GM10847 (cell line): Measurements from ENCODE around the gene CNOT9.

Experiments
- POLR2A ChIP-seq: IDR thresholded peaks from 2 replicates; pipeline ENCODE4 v1.6.1; 2011; ENCODE audit not compliant: insufficient read length; ENCODE audit errors: extremely low read depth

CNOT9 gene

GRCh38 chr2:218569661-218570500, 1.2 kb downstream of the CNOT9 start:
- TF ChIP-seq POLR2A: no peak

GRCh38 chr2:218570850-218571249, 2.2 kb downstream of the CNOT9 start:
- TF ChIP-seq POLR2A: no peak

- TF ChIP-seq POLR2A: no peak
These were observed 8.2 kb downstream of the CNOT9 start for GRCh38 chr2:218576854-218577253.

GRCh38 chr2:218577482-218578220, 9.0 kb downstream of the CNOT9 start:
- no peak for TF ChIP-seq POLR2A

DNA sequence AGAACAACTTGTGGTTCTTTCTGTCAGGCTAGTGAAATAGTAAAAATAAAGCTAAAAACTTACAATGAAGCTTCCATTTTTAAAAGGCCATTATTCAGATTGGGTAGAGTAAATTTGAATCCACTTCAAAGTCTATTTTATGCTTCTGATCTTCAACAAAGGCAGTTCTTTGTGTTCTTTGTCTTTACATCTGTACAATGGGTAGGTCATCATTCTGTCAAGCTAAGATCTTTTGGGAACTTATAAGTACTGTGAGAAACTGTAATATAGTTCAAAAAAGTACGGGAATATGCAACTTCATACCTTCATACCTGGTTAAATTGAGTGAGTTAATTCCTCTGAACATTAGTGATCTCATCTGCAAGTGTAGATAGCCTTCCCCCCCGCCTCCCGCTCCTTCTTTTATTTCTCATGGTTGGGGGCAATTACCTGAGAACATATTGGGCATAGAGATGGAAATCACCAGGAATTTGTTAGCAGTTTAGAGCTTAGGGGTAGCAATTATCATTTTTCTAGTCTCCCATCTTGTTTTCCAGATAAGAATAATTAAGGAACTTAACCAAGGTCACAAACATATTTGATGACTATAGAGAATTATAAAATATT, 9.7 kb downstream of the CNOT9 start:
- TF ChIP-seq POLR2A: no peak

DNA sequence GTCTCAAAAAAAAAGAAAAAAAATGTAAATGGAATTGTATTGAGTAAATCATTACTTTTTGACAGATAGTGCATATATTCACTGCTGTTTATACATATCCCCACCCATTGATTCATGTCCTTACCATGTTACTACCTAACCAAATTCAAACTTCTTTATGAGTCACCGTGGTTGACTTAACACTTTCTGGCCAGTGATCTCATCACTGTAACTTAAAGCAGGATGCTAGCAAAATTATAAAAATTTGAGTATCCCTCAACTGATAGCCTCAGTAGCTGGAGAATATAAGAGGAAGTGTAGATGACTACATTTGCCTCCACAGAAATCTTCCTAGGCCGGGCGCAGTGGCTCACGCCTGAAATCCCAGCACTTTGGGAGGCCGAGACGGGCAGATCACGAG, 13.4 kb downstream of the CNOT9 start:
- no peak for TF ChIP-seq POLR2A

DNA sequence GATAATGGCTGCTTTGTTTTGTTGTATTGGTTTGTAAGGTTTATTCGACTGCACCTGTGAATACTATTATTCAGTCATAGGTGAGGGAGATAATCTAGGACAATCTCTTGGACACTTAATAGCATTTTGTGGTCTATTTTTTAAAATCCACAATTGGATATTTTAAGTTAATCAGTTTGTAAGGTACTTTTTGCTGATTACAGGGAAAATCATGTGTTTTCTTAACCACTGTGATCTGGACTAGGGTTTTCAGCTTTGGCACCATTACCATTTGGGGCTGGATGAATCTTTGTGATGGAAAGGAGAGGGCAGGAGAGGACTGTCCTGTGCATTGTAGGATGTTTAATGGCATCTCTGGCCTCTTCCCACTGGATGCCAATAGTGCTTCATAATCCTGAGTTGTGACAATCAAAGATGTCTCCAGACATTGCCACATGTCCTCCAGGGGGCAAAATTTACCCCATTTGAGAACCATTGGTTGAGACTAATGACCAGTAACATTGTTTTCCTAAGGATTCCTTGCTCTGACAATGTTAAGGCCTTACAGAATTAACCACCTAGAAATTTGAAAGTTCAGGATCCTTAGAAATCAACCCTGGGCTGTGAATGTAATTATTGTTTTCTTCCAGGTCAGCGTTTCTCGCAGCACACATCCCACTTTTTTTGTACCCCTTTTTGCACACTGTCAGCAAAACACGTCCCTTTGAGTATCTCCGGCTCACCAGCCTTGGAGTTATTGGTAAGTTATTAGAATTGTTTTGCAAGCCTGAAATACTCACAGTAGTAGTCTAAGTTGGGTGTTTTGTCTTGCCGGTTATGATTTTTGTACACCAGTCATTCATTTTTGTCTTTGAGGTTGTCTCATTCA, 15.6 kb downstream of the CNOT9 start:
- no peak for TF ChIP-seq POLR2A

GRCh38 chr2:218585541-218585940, 16.9 kb downstream of the CNOT9 start:
- no peak for TF ChIP-seq POLR2A

GRCh38 chr2:218605432-218605831, 36.8 kb downstream of the CNOT9 start:
- no peak for TF ChIP-seq POLR2A

DNA sequence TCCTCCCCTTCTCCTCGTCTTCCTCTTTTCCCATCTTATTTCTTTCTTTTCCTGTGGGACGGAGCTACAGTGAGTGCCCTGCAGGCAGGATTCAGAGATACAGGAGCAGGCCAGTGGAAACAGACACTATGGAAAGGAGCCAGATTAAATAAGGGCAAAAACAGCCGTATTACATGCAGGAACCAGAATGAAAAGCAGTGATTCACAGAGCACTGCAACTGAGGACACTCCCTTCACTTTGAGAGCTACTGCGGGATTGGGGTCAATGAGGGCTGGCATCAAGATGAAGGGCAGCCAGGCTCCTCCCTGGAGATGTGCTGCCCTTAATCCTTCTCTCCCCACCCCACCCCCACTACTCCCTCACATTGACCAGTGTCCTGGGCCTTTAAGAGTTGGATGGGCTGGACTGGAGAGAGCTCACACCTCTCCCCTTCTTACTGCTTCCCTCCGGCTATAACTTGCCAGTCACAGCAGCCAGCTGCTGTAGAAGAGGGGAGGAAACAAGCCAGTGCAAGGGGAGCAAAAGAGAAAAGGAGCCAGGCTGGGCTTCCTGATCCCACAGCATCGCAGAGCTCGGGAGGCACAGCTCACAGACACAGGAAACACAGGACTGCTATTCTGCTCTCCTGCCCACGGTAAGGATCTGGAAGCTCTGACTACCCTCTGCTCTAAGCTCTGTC, 38.9 kb downstream of the CNOT9 start, which contains the start of gene PLCD4:
PLCD4 (plus strand) TSS at position 464 of the 680 bp plus-strand sequence. CDS start 7,841 bp downstream, outside the sequence.
- no peak for TF ChIP-seq POLR2A

GRCh38 chr2:218615868-218616315, 47.3 kb downstream of the CNOT9 start:
- no peak for TF ChIP-seq POLR2A

DNA sequence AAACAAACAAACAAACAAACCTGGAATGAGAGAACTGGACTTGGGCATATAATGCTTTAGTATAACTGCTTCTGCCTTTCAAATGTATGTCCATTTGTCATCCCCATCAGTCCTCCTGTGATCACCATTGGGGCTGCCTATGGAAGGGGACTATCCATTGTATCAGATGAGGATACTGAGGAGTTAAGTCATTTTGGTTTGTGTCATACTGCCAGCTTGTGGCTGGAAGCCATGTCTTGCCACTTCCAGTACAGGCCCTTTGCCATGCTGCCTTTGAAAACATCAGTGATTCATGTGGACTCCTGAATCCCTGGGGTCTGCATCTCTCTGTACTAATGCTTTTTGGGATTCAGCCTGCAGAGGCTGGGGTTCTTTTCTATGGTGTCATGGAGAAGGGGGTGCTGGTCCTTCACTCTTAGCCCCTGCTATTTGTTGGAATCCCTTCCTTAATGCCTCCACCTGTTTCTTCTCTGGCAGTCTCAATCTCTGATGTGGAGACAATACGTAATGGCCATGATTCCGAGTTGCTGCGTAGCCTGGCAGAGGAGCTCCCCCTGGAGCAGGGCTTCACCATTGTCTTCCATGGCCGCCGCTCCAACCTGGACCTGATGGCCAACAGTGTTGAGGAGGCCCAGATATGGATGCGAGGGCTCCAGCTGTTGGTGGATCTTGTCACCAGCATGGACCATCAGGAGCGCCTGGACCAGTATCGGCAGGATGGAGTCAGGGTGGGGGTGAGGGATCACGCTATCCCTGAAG, 49.6 kb downstream of the CNOT9 start:
- no peak for TF ChIP-seq POLR2A

- no peak for TF ChIP-seq POLR2A
These were observed 52.4 kb downstream of the CNOT9 start for GRCh38 chr2:218621007-218621406.
